GM19328 (cell line): ENCODE measurements around the gene IFIT1.
"Not testable (repeated sequence)": the region's sequence is repeated elsewhere in the genome, so short reads cannot be mapped to it uniquely, and the experiment has no call there.

Experiments used
- ATAC-seq: cut with Tn5 transposase; IDR thresholded peaks from one replicate; pipeline ENCODE4 v1.9.1; 2021; ENCODE audit warnings: mild to moderate bottlenecking, moderate library complexity; ENCODE audit not compliant: unreplicated experiment

Gene IFIT1

DNA sequence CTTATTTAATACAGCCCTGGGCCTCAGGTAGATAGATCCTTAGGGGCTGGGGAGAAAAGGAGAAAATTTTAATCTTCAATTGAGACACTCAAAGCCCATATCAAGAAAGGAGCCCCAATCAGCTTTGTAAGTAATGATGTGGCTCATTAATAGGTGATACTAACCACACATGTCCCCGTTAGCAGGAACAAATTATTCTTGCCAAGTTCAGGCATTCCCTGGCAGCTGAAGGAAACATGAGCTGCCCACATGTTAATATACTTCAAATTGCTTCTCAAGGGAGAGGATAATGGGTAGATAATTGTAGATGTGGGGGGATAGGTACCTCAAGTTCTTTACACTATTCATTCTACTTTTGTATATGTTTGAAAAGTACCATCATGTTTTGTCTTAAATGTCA, 36.5 kb downstream of the IFIT1 start:
- ATAC-seq, result no peak

DNA sequence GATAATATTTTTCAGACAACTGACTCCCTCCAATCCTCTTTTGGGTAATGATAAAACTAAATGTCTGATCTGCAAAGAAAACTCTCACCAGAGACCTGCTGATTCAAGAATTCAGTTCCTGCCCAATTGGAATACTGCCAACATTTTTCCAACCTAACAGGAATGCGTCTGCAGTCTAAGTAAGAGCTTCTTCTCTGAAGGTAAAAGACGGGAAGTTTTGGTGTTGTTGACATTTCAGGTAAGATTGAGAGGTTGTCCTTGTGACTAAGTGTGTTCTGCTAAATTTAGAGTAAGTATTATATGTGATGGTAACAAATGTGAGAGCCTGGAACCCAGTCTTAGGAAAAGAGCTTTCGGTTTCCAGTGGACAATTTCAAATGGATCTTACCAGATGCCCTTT, 39.6 kb downstream of the IFIT1 start:
- ATAC-seq, result no peak

DNA sequence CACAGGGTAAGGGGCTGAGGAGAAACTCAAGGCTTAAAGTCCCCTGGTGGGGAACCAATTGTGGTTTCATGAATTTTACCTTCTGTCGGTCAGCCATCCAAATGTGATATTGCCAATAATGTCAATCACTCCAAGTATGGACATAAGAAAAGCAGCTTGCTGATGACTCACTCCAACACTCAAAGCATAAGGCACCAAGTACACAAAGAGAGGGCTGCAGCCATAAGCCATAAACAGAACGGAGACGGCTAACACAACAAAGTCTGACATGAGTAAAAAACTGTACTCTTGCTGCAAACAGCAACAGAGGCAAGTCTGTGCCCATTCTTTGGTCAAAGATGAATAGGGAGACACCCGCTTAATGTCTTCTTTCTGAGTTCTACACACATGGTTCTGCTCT, 46.1 kb downstream of the IFIT1 start:
- ATAC-seq, result no peak

DNA sequence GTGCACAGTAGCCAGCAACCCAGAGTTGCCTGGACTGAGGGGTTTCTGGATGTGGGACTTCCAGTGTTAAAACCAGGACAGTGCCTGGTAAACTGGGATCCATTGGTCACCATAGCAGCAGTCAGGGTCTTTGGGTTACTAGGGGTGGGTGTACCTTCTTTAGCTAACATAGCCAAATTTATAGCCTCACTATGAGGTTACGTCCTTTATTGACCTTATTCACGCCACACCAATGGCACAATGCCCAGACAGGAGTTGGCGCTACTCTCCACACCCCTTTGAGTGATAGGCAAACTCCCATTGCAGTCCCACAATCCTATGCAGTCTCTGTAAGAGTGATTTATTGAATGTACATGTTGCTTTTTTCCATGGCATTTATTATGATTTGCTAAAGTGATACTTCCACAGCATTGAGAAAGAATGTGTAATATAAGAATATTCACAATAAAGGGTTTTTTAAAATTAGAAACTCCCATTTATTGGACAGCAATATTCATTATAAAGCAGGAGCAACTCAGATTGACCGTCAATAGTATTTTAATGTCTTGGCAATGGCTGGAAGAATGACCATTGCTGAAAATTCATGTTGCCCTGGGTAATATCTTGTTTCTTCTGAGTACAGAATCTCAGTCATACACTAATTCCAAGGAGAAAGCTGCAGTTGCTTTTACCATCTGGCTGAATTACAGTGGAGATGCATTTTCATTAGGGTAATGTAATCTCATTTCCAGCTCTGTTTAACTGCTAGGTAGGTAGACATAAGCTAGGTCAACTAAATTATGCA, 48.0 kb downstream of the IFIT1 start:
- no peak for ATAC-seq

GRCh38 chr10:89442289-89442688, 49.9 kb downstream of the IFIT1 start:
- ATAC-seq, result no peak

DNA sequence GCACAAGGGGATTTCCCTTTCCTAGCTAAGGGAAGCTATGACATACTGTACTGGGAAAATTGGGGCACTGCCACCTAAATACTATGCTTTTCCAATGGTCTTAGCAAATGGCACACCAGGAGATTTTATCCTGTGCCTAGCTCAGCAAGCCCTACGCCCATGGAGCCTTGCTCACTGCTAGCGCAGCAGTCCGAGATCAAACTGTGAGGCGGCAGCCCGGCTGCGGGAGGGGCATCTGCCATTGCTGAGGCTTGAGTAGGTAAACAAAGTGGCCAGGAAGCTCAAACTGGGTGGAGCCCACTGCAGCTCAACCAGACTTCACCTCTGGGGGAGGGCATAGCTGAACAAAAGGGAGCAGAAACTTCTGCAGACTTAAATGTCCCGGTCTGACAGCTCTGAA, 52.4 kb downstream of the IFIT1 start:
- ATAC-seq, result not testable (repeated sequence)

DNA sequence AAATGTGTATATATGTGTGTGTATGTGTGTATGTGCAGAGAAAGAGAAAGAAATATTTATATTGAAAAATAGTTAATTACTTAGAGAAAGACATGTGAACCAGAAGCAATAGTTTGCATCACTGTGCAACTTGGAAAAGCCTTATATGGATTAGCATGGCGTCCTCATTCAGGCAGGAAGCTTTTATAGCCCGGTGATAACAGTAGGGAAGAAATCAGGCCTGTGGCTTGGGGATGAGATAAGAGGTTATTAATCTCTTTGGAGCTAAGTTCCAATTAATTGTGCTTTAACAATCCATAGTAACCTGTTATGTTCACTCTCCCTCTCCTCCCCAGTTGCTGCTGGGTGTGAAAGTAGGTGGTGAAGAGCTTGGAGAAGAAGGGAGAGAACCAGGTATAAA, 58.5 kb downstream of the IFIT1 start:
- no peak for ATAC-seq

DNA sequence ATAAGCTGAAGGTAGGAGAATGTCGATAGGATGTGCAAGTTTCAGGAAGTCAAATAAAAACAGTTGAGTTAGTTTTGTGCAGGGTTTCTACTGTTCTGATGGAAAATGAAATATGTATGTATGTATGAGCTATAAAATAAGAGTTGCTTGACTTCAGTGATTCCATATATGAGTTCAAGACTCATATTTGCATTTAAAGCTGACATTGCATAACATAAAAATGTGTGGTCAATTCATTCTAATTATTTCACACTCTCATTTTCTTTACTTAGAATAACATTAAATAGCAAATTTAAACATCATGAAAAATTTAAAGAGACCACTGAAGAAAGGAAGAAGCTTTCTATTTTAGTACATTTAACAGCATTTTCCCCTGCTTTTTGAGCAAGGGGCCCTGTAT, 59.8 kb downstream of the IFIT1 start:
- no peak for ATAC-seq

GRCh38 chr10:89454561-89455347, 62.3 kb downstream of the IFIT1 start:
- no peak for ATAC-seq
